ENCODE results near the gene NRIP2.

Gene NRIP2

GRCh38 chr12:2823483-2823882 lies 11.4 kb downstream of the NRIP2 start:
- no peak overlapping the region for H3K27ac ChIP-seq (replicated peaks)
- TF ChIP-seq POLR2AphosphoS5 (IDR thresholded peaks at IDR 0.05; ENCODE audit: low read depth) (no peak), GABPA (IDR thresholded peaks at IDR 0.05; ENCODE audit: low read depth) (no peak), SPI1 (IDR thresholded peaks at IDR 0.05; ENCODE audit: borderline replicate concordance, low read depth) (no peak), REST (IDR thresholded peaks at IDR 0.05; ENCODE audit: insufficient replicate concordance, low read depth) (no peak)
- TF ChIP-seq, protein P1, sequence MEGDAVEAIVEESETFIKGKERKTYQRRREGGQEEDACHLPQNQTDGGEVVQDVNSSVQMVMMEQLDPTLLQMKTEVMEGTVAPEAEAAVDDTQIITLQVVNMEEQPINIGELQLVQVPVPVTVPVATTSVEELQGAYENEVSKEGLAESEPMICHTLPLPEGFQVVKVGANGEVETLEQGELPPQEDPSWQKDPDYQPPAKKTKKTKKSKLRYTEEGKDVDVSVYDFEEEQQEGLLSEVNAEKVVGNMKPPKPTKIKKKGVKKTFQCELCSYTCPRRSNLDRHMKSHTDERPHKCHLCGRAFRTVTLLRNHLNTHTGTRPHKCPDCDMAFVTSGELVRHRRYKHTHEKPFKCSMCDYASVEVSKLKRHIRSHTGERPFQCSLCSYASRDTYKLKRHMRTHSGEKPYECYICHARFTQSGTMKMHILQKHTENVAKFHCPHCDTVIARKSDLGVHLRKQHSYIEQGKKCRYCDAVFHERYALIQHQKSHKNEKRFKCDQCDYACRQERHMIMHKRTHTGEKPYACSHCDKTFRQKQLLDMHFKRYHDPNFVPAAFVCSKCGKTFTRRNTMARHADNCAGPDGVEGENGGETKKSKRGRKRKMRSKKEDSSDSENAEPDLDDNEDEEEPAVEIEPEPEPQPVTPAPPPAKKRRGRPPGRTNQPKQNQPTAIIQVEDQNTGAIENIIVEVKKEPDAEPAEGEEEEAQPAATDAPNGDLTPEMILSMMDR (IDR thresholded peaks at IDR 0.05; ENCODE audit: insufficient read depth, low read length), result no peak
- H3K4me3 ChIP-seq (replicated peaks; ENCODE audit: insufficient read depth, low read length), result no peak overlapping the region
- no peaks in the 10 kb centered on the region for H3K27me3 ChIP-seq (ENCODE audit: insufficient read depth, poor library complexity, severe bottlenecking)
- no peak for DNase-seq (ENCODE audit: low read depth in 1 of 2, low spot score in 1 of 2)

DNA sequence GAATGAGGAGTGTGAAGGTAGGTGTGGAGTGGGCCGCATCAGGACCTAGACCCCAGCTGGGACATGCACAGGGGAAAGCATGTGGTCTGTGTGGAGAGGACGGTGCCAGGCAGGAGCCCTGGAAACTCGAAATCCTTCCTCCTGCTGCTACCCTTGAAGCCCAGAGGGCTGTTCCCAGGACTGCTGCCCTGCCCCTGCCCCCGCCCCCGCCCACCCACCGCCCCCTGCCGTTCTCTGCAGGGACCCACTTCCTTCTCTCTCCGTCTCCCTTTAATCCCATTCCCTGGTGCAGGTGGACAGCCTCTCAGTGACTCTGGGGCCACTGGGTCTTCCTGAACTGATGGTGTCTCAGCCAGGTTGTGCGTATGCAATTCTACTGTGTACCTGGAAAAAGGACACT lies 14.4 kb downstream of the NRIP2 start:
- Histone ChIP-seq H3K27ac (replicated peaks) (no peak overlapping the region), H3K4me3 (replicated peaks; ENCODE audit: insufficient read depth, low read length) (no peak overlapping the region), H3K27me3 (ENCODE audit: insufficient read depth, poor library complexity, severe bottlenecking) (no peaks in the 10 kb centered on the region)
- DNase-seq (ENCODE audit: low read depth in 1 of 2, low spot score in 1 of 2), result no peak
- TF ChIP-seq, protein P1 (IDR thresholded peaks at IDR 0.05; ENCODE audit: insufficient read depth, low read length), result no peak
- TF ChIP-seq SPI1 (IDR thresholded peaks at IDR 0.05; ENCODE audit: borderline replicate concordance, low read depth) (no peak), POLR2AphosphoS5 (IDR thresholded peaks at IDR 0.05; ENCODE audit: low read depth) (no peak), REST (IDR thresholded peaks at IDR 0.05; ENCODE audit: insufficient replicate concordance, low read depth) (no peak), GABPA (IDR thresholded peaks at IDR 0.05; ENCODE audit: low read depth) (no peak)

- no peak for DNase-seq (ENCODE audit: low read depth in 1 of 2, low spot score in 1 of 2)
- H3K4me3 ChIP-seq (replicated peaks; ENCODE audit: insufficient read depth, low read length), result no peak overlapping the region
- no peak overlapping the region for H3K27ac ChIP-seq (replicated peaks)
- no peak for TF ChIP-seq SPI1 (IDR thresholded peaks at IDR 0.05; ENCODE audit: borderline replicate concordance, low read depth)
- TF ChIP-seq GABPA (IDR thresholded peaks at IDR 0.05; ENCODE audit: low read depth), result no peak
- TF ChIP-seq REST (IDR thresholded peaks at IDR 0.05; ENCODE audit: insufficient replicate concordance, low read depth), result no peak
- TF ChIP-seq, protein P1 (IDR thresholded peaks at IDR 0.05; ENCODE audit: insufficient read depth, low read length), result no peak
- no peak for TF ChIP-seq POLR2AphosphoS5 (IDR thresholded peaks at IDR 0.05; ENCODE audit: low read depth)
- H3K27me3 ChIP-seq (ENCODE audit: insufficient read depth, poor library complexity, severe bottlenecking), result no peaks in the 10 kb centered on the region
Measured at GRCh38 chr12:2819810-2820209, 15.0 kb downstream of the NRIP2 start.

All from HL-60 (cell line).